HFF-Myc (cell line): Measurements from ENCODE around the gene ISCA2.

Experiments
- DNase-seq: peaks from one replicate; pipeline ENCODE4 v3.0.0-alpha.2; 2011; ENCODE audit warnings: low read depth; ENCODE audit errors: extremely low read depth
- H3K4me3 ChIP-seq: replicated peaks from 2 replicates; pipeline ENCODE4 v1.5.1; 2011; ENCODE audit warnings: low read depth, mild to moderate bottlenecking, control low read depth, low read length
- TF ChIP-seq, protein P1 (sequence below): IDR thresholded peaks from 2 replicates; pipeline ENCODE4 v1.5.1; 2012; ENCODE audit warnings: mild to moderate bottlenecking, low read depth, low read length, control low read depth; ENCODE audit errors: missing control alignments

Gene ISCA2

DNA sequence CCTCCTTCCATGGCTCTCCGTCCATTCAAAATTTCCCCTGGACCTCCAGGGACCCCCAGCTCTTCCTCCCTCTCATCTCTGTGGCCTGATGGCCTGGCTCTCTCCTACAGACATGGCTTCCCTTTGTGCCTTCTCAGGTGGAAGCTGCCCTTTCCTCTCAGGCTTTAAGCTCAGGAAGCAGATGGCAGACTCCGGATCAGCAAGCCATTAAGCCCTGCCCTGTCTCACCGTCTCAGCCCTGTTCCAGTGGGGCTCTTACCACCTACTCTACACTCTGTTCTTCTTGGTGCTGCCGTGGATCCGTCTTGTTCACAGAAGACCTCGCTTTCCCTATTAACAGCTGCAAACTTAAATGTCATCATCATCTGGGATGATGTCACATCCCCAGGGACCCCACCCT, 33.6 kb upstream of the ISCA2 start:
- no peak overlapping the region for H3K4me3 ChIP-seq
- DNase-seq, result no peak
- TF ChIP-seq, protein P1, sequence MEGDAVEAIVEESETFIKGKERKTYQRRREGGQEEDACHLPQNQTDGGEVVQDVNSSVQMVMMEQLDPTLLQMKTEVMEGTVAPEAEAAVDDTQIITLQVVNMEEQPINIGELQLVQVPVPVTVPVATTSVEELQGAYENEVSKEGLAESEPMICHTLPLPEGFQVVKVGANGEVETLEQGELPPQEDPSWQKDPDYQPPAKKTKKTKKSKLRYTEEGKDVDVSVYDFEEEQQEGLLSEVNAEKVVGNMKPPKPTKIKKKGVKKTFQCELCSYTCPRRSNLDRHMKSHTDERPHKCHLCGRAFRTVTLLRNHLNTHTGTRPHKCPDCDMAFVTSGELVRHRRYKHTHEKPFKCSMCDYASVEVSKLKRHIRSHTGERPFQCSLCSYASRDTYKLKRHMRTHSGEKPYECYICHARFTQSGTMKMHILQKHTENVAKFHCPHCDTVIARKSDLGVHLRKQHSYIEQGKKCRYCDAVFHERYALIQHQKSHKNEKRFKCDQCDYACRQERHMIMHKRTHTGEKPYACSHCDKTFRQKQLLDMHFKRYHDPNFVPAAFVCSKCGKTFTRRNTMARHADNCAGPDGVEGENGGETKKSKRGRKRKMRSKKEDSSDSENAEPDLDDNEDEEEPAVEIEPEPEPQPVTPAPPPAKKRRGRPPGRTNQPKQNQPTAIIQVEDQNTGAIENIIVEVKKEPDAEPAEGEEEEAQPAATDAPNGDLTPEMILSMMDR, result no peak

DNA sequence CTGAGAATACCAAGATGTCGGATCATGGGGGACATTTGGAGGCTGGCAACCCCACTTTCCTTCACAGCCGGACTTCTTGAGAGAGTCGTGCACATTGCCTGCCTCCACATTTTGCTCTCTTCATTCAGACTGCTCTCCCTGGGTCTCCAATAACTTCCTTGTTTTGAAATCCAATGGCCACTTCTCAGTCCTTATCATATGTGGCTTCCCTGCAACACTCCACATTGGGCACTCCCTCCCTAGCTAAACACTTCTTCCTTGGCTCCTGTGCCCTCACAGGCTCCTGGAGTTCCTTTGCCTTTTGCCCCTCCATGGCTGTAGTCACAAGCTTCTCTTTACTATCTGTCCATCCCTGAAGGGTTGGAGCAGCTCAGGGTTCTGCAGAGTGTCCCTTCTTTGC, 30.6 kb upstream of the ISCA2 start:
- H3K4me3 ChIP-seq, result no peak overlapping the region
- TF ChIP-seq, protein P1, result no peak
- no peak for DNase-seq

DNA sequence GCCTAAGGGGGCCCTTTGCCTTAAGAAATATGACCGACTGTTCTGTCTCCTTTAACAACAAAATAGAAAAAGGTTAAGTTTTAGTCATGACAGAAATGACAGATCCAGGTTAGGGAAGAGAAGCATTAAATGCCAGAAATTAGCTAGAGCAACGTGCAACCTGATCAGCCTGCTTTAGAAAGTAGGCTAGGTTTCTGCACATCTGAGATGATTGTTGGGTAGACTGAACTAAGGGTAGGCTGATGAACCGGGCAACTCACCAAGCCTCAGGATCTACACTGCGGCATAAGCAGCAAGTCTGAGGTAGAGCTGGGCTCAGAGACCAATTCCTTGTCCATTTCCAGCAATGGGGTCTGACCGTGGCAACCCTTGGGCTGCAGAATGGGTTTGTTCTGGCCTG, 29.9 kb upstream of the ISCA2 start:
- TF ChIP-seq, protein P1, result no peak
- DNase-seq, result no peak
- H3K4me3 ChIP-seq, result no peak overlapping the region

DNA sequence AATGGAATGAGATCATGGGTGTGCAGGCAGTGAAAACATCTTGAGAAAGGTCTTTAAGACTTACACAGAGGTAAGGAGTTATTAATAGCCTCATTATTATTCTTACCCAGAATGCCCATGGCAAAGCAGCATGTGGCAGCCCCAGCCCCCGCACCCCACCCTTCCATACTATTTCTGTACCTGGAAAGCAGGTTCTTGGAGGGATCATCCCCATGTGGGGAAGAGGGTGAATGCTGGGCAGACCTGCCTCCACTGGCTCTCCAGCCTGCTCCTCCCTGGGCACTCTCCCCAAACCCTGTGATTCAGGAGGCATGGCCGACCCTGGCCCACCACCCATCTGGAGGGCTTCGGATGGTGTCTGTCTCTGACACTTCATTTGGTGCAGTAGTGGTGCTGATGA, 28.8 kb upstream of the ISCA2 start:
- TF ChIP-seq, protein P1, result no peak
- DNase-seq, result no peak

DNA sequence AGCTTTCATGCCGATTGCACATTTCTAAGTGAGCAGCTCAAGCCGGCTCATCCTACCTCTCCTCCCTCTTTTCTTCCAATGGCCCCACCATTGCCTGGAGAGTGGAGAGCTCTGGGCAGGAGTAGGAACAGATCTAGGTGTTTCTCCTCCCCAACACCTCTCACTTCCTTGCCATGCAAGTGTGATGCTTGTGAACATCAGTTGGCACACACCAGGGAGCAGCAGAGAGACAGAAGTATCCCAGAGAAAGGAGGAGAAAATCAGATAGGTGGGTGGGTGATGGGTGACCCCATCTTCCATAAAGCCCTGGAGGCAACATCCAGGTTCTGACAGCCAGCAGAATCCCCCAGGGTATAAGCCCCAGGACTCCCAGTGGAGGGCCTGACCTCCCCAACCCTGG, 28.2 kb upstream of the ISCA2 start:
- TF ChIP-seq, protein P1, result no peak
- no peak for DNase-seq
- no peak overlapping the region for H3K4me3 ChIP-seq

More for the DNA sequence above, 28.8 kb upstream of the ISCA2 start:
- no peak overlapping the region for H3K4me3 ChIP-seq

DNA sequence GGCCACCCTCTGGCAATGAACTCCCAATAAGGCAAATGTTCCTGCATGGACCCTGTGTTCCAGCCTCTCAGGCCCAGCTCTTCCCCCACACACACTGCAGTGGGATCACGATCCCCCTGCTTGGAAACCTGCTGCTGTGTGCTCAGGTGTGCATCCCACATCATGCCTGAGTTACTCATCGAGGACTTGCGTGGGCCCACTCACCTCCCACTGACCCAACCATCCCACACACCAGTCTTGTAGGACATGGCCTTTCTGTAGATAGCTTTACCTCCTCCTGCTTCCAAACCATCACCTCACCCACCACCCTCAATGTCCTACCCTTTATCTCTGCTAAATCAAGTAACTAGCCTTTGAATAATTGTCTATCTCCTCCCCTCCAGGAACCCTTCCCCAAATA, 25.1 kb upstream of the ISCA2 start:
- TF ChIP-seq, protein P1, result no peak
- no peak overlapping the region for H3K4me3 ChIP-seq
- DNase-seq, result no peak
